Measurements from ENCODE around the gene PDE5A. TPM values are rescaled to one million over a fixed set of nuclear protein-coding genes. Genes with fewer than 3 reads are reported as not detected.

Gene PDE5A
- total RNA-seq, 1 experiment from 2014 or later = 5.0 TPM

GRCh38 chr4:119559044-119559647 lies 69.5 kb downstream of the PDE5A start:
- TF ChIP-seq CTCF (IDR thresholded peaks at IDR 0.05 in 2 of 3, conservative IDR thresholded peaks at IDR 0.05 in 1 of 3; ENCODE audit: borderline replicate concordance in 1 of 3, insufficient read depth in 1 of 3, low read depth in 2 of 3, low read length in 2 of 3) (peak; percentile 28 to 65 (median 51); a peak in 4 of 6 replicates), FOSL1 (IDR thresholded peaks at IDR 0.05; ENCODE audit: low read depth) (no peak), RAD21 (IDR thresholded peaks at IDR 0.05; ENCODE audit: low read depth) (peak; percentile 60)
- ChIA-PET CTCF (interaction anchor here (0.9 to 3.0 kb wide), 12 partner anchors 16 to 510 kb away, joined by 3 to 19 read pairs (median 3); partner anchors contain the start of gene PDE5A), RAD21 (ENCODE audit: low non-redundant PET in 1 of 2, low total read pairs in 2 of 2, uncharacterized antibody in 2 of 2, unreplicated experiment in 2 of 2) (no interaction called here), POLR2A (no interaction called here)
- DNase-seq (ENCODE audit: low read depth, low spot score) (peak; percentile 12), ATAC-seq (peak; percentile 53; the same call in 1 of the 2 replicates)
- Histone ChIP-seq H3K36me3 (ENCODE audit: control insufficient read depth in 1 of 2, insufficient read depth in 2 of 2, low read length in 2 of 2) (no peaks in the 10 kb centered on the region), H4K20me1 (ENCODE audit: insufficient read depth) (no peaks in the 10 kb centered on the region), H3K9me2 (ENCODE audit: insufficient read depth) (no peaks in the 10 kb centered on the region), H3K9me3 (ENCODE audit: control insufficient read depth in 1 of 2, insufficient read depth in 1 of 2, low read depth in 1 of 2, low read length in 2 of 2) (peaks cover 0 to 6% of the 10 kb centered on the region in 2 experiments; a peak in 2 of 4 replicates), H3K4me3 (replicated peaks in 1 of 2; ENCODE audit: low read depth in 1 of 2, low read length in 2 of 2) (no peak overlapping the region), H3K27me3 (ENCODE audit: insufficient read depth, low read length) (no peaks in the 10 kb centered on the region), H3K79me2 (ENCODE audit: insufficient read depth, low read length) (no peaks in the 10 kb centered on the region), H3K4me2 (ENCODE audit: low read length) (no peak overlapping the region), H2AFZ (ENCODE audit: low read depth, low read length, poor library complexity, severe bottlenecking) (no peak overlapping the region), H3K4me1 (ENCODE audit: control insufficient read depth in 1 of 2, insufficient read depth in 2 of 2, low read length in 2 of 2) (no peaks in the 10 kb centered on the region), H3K9ac (ENCODE audit: low read length) (no peak overlapping the region), H3K27ac (ENCODE audit: low read depth, low read length) (no peak overlapping the region)
- no TSS peak for BruUV-seq (replicated peaks)
- intact Hi-C loops (cut with micrococcal nuclease) = loop anchor here (1.0 to 2.0 kb wide), 3 partner anchors 70 to 491 kb away; partner anchors contain the start of gene PDE5A

- DNase-seq (ENCODE audit: low read depth, low spot score) (no peak), ATAC-seq (no peak)
- Histone ChIP-seq H3K36me3 (ENCODE audit: control insufficient read depth in 1 of 2, insufficient read depth in 2 of 2, low read length in 2 of 2) (no peaks in the 10 kb centered on the region), H3K79me2 (ENCODE audit: insufficient read depth, low read length) (no peaks in the 10 kb centered on the region), H3K4me3 (replicated peaks in 1 of 2; ENCODE audit: low read depth in 1 of 2, low read length in 2 of 2) (no peak overlapping the region), H3K27ac (ENCODE audit: low read depth, low read length) (no peak overlapping the region), H3K9ac (ENCODE audit: low read length) (no peak overlapping the region), H3K4me1 (ENCODE audit: control insufficient read depth in 1 of 2, insufficient read depth in 2 of 2, low read length in 2 of 2) (no peaks in the 10 kb centered on the region), H3K27me3 (ENCODE audit: insufficient read depth, low read length) (no peaks in the 10 kb centered on the region), H2AFZ (ENCODE audit: low read depth, low read length, poor library complexity, severe bottlenecking) (no peak overlapping the region), H3K9me2 (ENCODE audit: insufficient read depth) (no peaks in the 10 kb centered on the region), H3K9me3 (ENCODE audit: control insufficient read depth in 1 of 2, insufficient read depth in 1 of 2, low read depth in 1 of 2, low read length in 2 of 2) (no peaks in the 10 kb centered on the region), H4K20me1 (ENCODE audit: insufficient read depth) (no peaks in the 10 kb centered on the region), H3K4me2 (ENCODE audit: low read length) (no peak overlapping the region)
- no TSS peak for BruUV-seq (replicated peaks)
- RAD21 ChIA-PET (ENCODE audit: low non-redundant PET in 1 of 2, low total read pairs in 2 of 2, uncharacterized antibody in 2 of 2, unreplicated experiment in 2 of 2) = no interaction called here
- intact Hi-C loops (cut with micrococcal nuclease) = no loop called here
- POLR2A ChIA-PET = no interaction called here
- CTCF ChIA-PET = no interaction called here
- no peak for TF ChIP-seq JUND (IDR thresholded peaks at IDR 0.05)
- no peak for TF ChIP-seq SP1 (IDR thresholded peaks at IDR 0.05; ENCODE audit: low read depth)
- TF ChIP-seq FOSL1 (IDR thresholded peaks at IDR 0.05; ENCODE audit: low read depth) = no peak
- no peak for TF ChIP-seq CTCF (IDR thresholded peaks at IDR 0.05 in 2 of 3, conservative IDR thresholded peaks at IDR 0.05 in 1 of 3; ENCODE audit: borderline replicate concordance in 1 of 3, insufficient read depth in 1 of 3, low read depth in 2 of 3, low read length in 2 of 3)
- no peak for TF ChIP-seq POLR2AphosphoS5 (IDR thresholded peaks at IDR 0.05; ENCODE audit: low read depth, low read length)
- TF ChIP-seq RAD21 (IDR thresholded peaks at IDR 0.05; ENCODE audit: low read depth) = no peak
- TF ChIP-seq CEBPB (IDR thresholded peaks at IDR 0.05; ENCODE audit: low read depth) = no peak
- TF ChIP-seq EZH2 (IDR thresholded peaks at IDR 0.05) = no peak
- no peak for TF ChIP-seq ZFX (IDR thresholded peaks at IDR 0.05)
- TF ChIP-seq EZH2phosphoT487 (IDR thresholded peaks at IDR 0.05; ENCODE audit: borderline replicate concordance) = no peak
- TF ChIP-seq TCF7L2 (IDR thresholded peaks at IDR 0.05; ENCODE audit: borderline replicate concordance, extremely low read depth, insufficient read depth, insufficient read length) = no peak
- TF ChIP-seq EGR1 (IDR thresholded peaks at IDR 0.05; ENCODE audit: low read depth) = no peak
- TF ChIP-seq MAX (IDR thresholded peaks at IDR 0.05) = no peak
- no peak for TF ChIP-seq POLR2A (IDR thresholded peaks at IDR 0.05; ENCODE audit: borderline replicate concordance, extremely low read depth, insufficient read depth, insufficient read length)
These were observed 77.6 kb downstream of the PDE5A start for GRCh38 chr4:119550857-119551532.
